Caco-2 (cell line): ENCODE results near the gene CSF2RB. TPM values are rescaled to one million over a fixed set of nuclear protein-coding genes. Genes with fewer than 3 reads are reported as not detected.
A peak's percentile ranks its signal among the peaks of the same experiment; 100 is the strongest.

Source experiments
- BruUV-seq: library from RNA; stranded (reverse); fragments of 400-500 nt; replicated peaks from 2 replicates; lab custom pipeline; 2021; lab: Mats Ljungman, UMichigan
- CTCF ChIA-PET: fragments of 300-600 bp; sonication (Branson Sonifier 250); formaldehyde crosslinking; loops from one replicate; lab custom pipeline; 2022; ENCODE audit warnings: antibody characterized with exemption; lab: Charles Lee
- POLR2A ChIA-PET: fragments of 300-600 bp; sonication (Branson Sonifier 250); formaldehyde crosslinking; loops from one replicate; lab custom pipeline; 2022; ENCODE audit warnings: antibody characterized with exemption; lab: Charles Lee
- DNase-seq, 2 experiments: peaks; one replicate each; pipeline versions ENCODE4 v3.0.0 to v3.0.0-alpha.2; 2020 to 2022
- H3K27me3 ChIP-seq: replicated peaks from 2 replicates; pipeline ENCODE4 v1.6.0; 2011; ENCODE audit warnings: low read length; ENCODE audit not compliant: control insufficient read depth, insufficient read depth
- H3K36me3 ChIP-seq: 2 replicates; pipeline ENCODE4 v1.5.1; 2011; ENCODE audit warnings: low read length; ENCODE audit not compliant: control insufficient read depth, insufficient read depth
- H3K4me1 ChIP-seq: fragments of 250-450 bp; sonication (Bioruptor Pico); 2 replicates; pipeline ENCODE4 v1.5.1; 2020; ENCODE audit warnings: mild to moderate bottlenecking
- H3K4me3 ChIP-seq: 2 replicates; pipeline ENCODE4 v1.5.1; 2011; ENCODE audit warnings: low read depth, mild to moderate bottlenecking, control low read depth, low read length
- H3K9me3 ChIP-seq: fragments of 250-450 bp; sonication (Bioruptor Pico); 2 replicates; pipeline ENCODE4 v1.5.1; 2020; ENCODE audit warnings: mild to moderate bottlenecking, moderate library complexity
- H3K27ac Mint-ChIP-seq: one replicate; pipeline ENCODE4 v1.8.0; 2022; ENCODE audit warnings: mixed read lengths; ENCODE audit not compliant: unreplicated experiment
- H3K27me3 Mint-ChIP-seq: one replicate; pipeline ENCODE4 v1.8.0; 2022; ENCODE audit warnings: mixed read lengths; ENCODE audit not compliant: insufficient read depth, unreplicated experiment
- H3K36me3 Mint-ChIP-seq: one replicate; pipeline ENCODE4 v1.8.0; 2022; ENCODE audit warnings: mild to moderate bottlenecking, mixed read lengths; ENCODE audit not compliant: insufficient read depth, unreplicated experiment
- H3K4me1 Mint-ChIP-seq: one replicate; pipeline ENCODE4 v1.8.0; 2022; ENCODE audit warnings: low read depth, mixed read lengths; ENCODE audit not compliant: unreplicated experiment
- H3K4me3 Mint-ChIP-seq: one replicate; pipeline ENCODE4 v1.8.0; 2022; ENCODE audit warnings: mild to moderate bottlenecking, moderate library complexity, mixed read lengths; ENCODE audit not compliant: unreplicated experiment
- H3K9me3 Mint-ChIP-seq: one replicate; pipeline ENCODE4 v1.8.0; 2022; ENCODE audit warnings: mixed read lengths; ENCODE audit not compliant: unreplicated experiment
- CTCF ChIP-seq, 2 experiments: fragments of 200-600 bp in 1 of 2; IDR thresholded peaks; 1 replicate in 1 of 2; 2 replicates in 1 of 2; pipeline versions ENCODE4 v1.5.1 to v1.8.0; 2011 to 2022; ENCODE audit warnings: antibody characterized with exemption in 1 of 2, control low read depth in 1 of 2, inconsistent platforms in 1 of 2, low read depth in 1 of 2, low read length in 1 of 2, mild to moderate bottlenecking in 1 of 2, moderate library complexity in 1 of 2; ENCODE audit not compliant: insufficient read depth in 1 of 2, severe bottlenecking in 1 of 2, unreplicated experiment in 1 of 2
- intact Hi-C: fragments of 100-400 bp; cut with micrococcal nuclease; formaldehyde crosslinking; loops from one replicate; pipeline ENCODE4 v1.10.0; 2022; ENCODE audit not compliant: unreplicated experiment
- total RNA-seq: library from RNA; stranded (reverse); gene quantifications from 2 replicates; pipeline ENCODE4 v1.2.3, GENCODE V29; 2022

The CSF2RB gene
- total RNA-seq, 1 experiment from 2014 or later, result not detected

- Histone ChIP-seq H3K9me3 (no peaks in the 10 kb centered on the region), H3K27me3 (no peaks in the 10 kb centered on the region), H3K4me3 (peak overlapping the region; percentile 24), H3K4me1 (no peaks in the 10 kb centered on the region), H3K36me3 (no peaks in the 10 kb centered on the region)
- ChIA-PET POLR2A (no interaction called here), CTCF (interaction anchor here (0.6 to 2.1 kb wide), 5 partner anchors 65 to 204 kb away, joined by 3 to 11 read pairs (median 5); partner anchors contain the start of gene IFT27)
- Mint-ChIP-seq H3K9me3 (no peaks in the 10 kb centered on the region), H3K27ac (peak overlapping the region; percentile 26), H3K4me3 (peak overlapping the region; percentile 69), H3K27me3 (peaks cover 11% of the 10 kb centered on the region), H3K36me3 (no peaks in the 10 kb centered on the region), H3K4me1 (no peaks in the 10 kb centered on the region)
- no TSS peak for BruUV-seq
- TF ChIP-seq CTCF (IDR thresholded peaks at IDR 0.05; ENCODE audit: insufficient read depth in 1 of 2, low read depth in 1 of 2, low read length in 1 of 2, severe bottlenecking in 1 of 2, unreplicated experiment in 1 of 2), result peak; percentile 82 to 86
- intact Hi-C loops, result loop anchor here (1.0 kb wide), 3 partner anchors 105 to 196 kb away; no protein-coding TSS in a partner anchor
- DNase-seq, result peak; percentile 85 to 90
These were observed 64.7 kb downstream of the CSF2RB start for GRCh38 chr22:36977947-36978660.

- H3K27ac Mint-ChIP-seq, result no peak overlapping the region
- no peaks in the 10 kb centered on the region for H3K36me3 ChIP-seq
- no peak for DNase-seq
- H3K36me3 Mint-ChIP-seq, result no peaks in the 10 kb centered on the region
- intact Hi-C loops, result no loop called here
- ChIA-PET POLR2A (no interaction called here), CTCF (interaction anchor here (0.6 to 0.7 kb wide), 3 partner anchors 17 to 1910 kb away, joined by 4 to 7 read pairs (median 5); no protein-coding TSS in a partner anchor)
- no peaks in the 10 kb centered on the region for H3K4me1 Mint-ChIP-seq
- BruUV-seq, result no TSS peak
- H3K4me3 ChIP-seq, result no peak overlapping the region
- no peak overlapping the region for H3K4me3 Mint-ChIP-seq
- no peaks in the 10 kb centered on the region for H3K4me1 ChIP-seq
- peaks cover 8% of the 10 kb centered on the region for H3K27me3 Mint-ChIP-seq
- H3K9me3 ChIP-seq, result no peaks in the 10 kb centered on the region
- no peaks in the 10 kb centered on the region for H3K27me3 ChIP-seq
- no peaks in the 10 kb centered on the region for H3K9me3 Mint-ChIP-seq
- no peak for TF ChIP-seq CTCF (IDR thresholded peaks at IDR 0.05; ENCODE audit: insufficient read depth in 1 of 2, low read depth in 1 of 2, low read length in 1 of 2, severe bottlenecking in 1 of 2, unreplicated experiment in 1 of 2)
These were observed 65.8 kb downstream of the CSF2RB start for GRCh38 chr22:36979016-36979910.

DNA sequence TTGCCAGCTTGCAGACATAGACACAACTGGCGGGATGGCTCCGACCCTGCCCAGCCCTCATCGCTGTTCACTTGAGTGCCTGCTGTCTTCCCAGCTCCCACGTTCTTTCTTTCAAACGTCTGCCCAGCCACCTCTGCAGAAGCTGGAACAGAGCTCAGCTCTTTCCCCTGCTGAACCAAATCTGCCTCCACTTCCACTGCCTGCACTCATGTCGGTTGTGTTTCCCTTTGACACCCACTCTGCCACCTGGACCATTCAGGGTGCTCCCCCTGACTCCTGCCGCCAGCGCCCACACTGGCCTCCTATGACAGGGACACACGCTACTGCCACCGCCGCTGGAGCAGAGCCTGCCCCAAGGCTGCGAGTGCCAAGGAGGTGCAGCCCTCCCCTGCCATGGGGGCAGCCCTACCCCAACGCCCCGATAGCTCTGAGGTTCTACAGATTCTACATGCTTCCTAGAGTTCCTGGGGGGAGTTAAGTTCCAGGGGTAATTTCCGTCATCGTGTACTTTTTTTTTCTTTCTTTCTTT, 67.9 kb downstream of the CSF2RB start:
- no peaks in the 10 kb centered on the region for H3K36me3 Mint-ChIP-seq
- TF ChIP-seq CTCF (IDR thresholded peaks at IDR 0.05; ENCODE audit: insufficient read depth in 1 of 2, low read depth in 1 of 2, low read length in 1 of 2, severe bottlenecking in 1 of 2, unreplicated experiment in 1 of 2), result no peak
- Histone ChIP-seq H3K4me1 (no peaks in the 10 kb centered on the region), H3K27me3 (no peaks in the 10 kb centered on the region; the same call in 1 of the 2 replicates), H3K36me3 (no peaks in the 10 kb centered on the region), H3K9me3 (no peaks in the 10 kb centered on the region), H3K4me3 (no peak overlapping the region)
- no TSS peak for BruUV-seq
- no peak overlapping the region for H3K4me3 Mint-ChIP-seq
- no peak for DNase-seq
- POLR2A ChIA-PET, result interaction anchor here (0.7 kb wide), 1 partner anchor 30 kb away, joined by 17 read pairs; no protein-coding TSS in a partner anchor
- intact Hi-C loops, result no loop called here
- no peak overlapping the region for H3K27ac Mint-ChIP-seq
- no peaks in the 10 kb centered on the region for H3K4me1 Mint-ChIP-seq
- peaks cover 6% of the 10 kb centered on the region for H3K27me3 Mint-ChIP-seq
- CTCF ChIA-PET, result interaction anchor here (0.9 to 1.3 kb wide), 2 partner anchors 10 to 64 kb away, joined by 3 read pairs; no protein-coding TSS in a partner anchor
- no peaks in the 10 kb centered on the region for H3K9me3 Mint-ChIP-seq
